ENCODE data around the gene FAM199X. TPM values are rescaled to one million over a fixed set of nuclear protein-coding genes. Genes with fewer than 3 reads are reported as not detected.
"Not testable (repeated sequence)": the region's sequence is repeated elsewhere in the genome, so short reads cannot be mapped to it uniquely, and the experiment has no call there.

The FAM199X gene
- polyA plus RNA-seq, 1 donor from 2014 or later: 38.2 TPM

DNA sequence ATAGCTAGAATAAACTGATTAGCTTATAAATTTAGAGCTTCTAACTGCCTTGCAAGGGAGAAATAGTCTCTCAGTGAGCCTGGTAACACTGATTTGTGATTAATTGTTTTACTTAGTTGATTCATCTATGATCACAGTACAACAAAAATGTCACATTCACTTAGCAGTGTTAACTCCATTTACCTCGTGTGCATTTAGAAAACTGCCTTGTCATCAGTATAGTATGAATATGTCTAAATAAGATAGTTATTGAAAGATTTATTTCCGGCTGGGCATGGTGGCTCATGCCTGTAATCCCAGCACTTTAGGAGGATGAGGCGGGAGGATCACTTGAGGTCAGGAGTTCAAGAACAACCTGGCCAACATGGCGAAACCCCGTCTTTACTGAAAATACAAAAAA lies 39.3 kb downstream of the FAM199X start:
- Histone ChIP-seq H3K9me3 (ENCODE audit: low read length) (no peaks in the 10 kb centered on the region), H3K27ac (ENCODE audit: low read length) (no peak overlapping the region), H2AFZ (ENCODE audit: low read depth, low read length) (no peak overlapping the region), H3K9me2 (ENCODE audit: insufficient read depth, low read length) (no peaks in the 10 kb centered on the region), H3K79me2 (replicated peaks; ENCODE audit: insufficient read depth, low read length) (no peaks in the 10 kb centered on the region), H3K9ac (ENCODE audit: low read length) (no peak overlapping the region), H3F3A (ENCODE audit: insufficient read depth, low read length, poor library complexity, severe bottlenecking) (no peaks in the 10 kb centered on the region), H4K20me1 (ENCODE audit: insufficient read depth) (no peaks in the 10 kb centered on the region), H3K27me3 (ENCODE audit: insufficient read depth, low read depth, low read length) (no peaks in the 10 kb centered on the region), H3K36me3 (ENCODE audit: insufficient read depth, low read length) (no peaks in the 10 kb centered on the region), H3K4me3 (ENCODE audit: low read length) (no peak overlapping the region), H3K4me2 (ENCODE audit: low read length) (no peak overlapping the region)
- TF ChIP-seq, protein P1, sequence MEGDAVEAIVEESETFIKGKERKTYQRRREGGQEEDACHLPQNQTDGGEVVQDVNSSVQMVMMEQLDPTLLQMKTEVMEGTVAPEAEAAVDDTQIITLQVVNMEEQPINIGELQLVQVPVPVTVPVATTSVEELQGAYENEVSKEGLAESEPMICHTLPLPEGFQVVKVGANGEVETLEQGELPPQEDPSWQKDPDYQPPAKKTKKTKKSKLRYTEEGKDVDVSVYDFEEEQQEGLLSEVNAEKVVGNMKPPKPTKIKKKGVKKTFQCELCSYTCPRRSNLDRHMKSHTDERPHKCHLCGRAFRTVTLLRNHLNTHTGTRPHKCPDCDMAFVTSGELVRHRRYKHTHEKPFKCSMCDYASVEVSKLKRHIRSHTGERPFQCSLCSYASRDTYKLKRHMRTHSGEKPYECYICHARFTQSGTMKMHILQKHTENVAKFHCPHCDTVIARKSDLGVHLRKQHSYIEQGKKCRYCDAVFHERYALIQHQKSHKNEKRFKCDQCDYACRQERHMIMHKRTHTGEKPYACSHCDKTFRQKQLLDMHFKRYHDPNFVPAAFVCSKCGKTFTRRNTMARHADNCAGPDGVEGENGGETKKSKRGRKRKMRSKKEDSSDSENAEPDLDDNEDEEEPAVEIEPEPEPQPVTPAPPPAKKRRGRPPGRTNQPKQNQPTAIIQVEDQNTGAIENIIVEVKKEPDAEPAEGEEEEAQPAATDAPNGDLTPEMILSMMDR (IDR thresholded peaks at IDR 0.05; ENCODE audit: poor library complexity, severe bottlenecking): no peak
- TF ChIP-seq SMC3 (conservative IDR thresholded peaks at IDR 0.05; ENCODE audit: poor library complexity) (no peak), TAF1 (IDR thresholded peaks at IDR 0.05; ENCODE audit: low read depth) (no peak), MXI1 (conservative IDR thresholded peaks at IDR 0.05; ENCODE audit: poor library complexity, severe bottlenecking) (no peak)
- TF ChIP-seq, protein P2, sequence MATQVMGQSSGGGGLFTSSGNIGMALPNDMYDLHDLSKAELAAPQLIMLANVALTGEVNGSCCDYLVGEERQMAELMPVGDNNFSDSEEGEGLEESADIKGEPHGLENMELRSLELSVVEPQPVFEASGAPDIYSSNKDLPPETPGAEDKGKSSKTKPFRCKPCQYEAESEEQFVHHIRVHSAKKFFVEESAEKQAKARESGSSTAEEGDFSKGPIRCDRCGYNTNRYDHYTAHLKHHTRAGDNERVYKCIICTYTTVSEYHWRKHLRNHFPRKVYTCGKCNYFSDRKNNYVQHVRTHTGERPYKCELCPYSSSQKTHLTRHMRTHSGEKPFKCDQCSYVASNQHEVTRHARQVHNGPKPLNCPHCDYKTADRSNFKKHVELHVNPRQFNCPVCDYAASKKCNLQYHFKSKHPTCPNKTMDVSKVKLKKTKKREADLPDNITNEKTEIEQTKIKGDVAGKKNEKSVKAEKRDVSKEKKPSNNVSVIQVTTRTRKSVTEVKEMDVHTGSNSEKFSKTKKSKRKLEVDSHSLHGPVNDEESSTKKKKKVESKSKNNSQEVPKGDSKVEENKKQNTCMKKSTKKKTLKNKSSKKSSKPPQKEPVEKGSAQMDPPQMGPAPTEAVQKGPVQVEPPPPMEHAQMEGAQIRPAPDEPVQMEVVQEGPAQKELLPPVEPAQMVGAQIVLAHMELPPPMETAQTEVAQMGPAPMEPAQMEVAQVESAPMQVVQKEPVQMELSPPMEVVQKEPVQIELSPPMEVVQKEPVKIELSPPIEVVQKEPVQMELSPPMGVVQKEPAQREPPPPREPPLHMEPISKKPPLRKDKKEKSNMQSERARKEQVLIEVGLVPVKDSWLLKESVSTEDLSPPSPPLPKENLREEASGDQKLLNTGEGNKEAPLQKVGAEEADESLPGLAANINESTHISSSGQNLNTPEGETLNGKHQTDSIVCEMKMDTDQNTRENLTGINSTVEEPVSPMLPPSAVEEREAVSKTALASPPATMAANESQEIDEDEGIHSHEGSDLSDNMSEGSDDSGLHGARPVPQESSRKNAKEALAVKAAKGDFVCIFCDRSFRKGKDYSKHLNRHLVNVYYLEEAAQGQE (IDR thresholded peaks at IDR 0.05; ENCODE audit: borderline replicate concordance): no peak

DNA sequence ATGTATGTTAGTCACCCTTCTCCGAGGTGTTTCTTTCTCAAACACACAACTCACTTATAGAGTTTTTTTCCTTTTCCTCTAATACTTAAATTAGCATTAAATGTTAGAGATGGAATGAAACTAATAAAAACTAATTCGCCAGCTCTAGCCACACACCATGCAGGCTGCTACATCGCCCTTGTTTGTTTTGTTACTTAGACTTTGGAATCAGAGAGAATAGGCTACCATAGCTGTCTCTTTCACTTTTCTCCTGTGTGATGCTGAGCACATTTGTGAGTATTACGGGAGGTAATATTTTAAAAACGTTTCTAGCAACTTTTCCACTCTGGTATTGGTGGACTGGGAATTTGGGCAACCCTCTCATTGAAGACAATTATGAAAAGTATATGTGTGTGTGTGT lies 44.9 kb downstream of the FAM199X start:
- H3K4me3 ChIP-seq (ENCODE audit: low read length): no peak overlapping the region
- no peak overlapping the region for H3K27ac ChIP-seq (ENCODE audit: low read length)
- no peaks in the 10 kb centered on the region for H4K20me1 ChIP-seq (ENCODE audit: insufficient read depth)
- H3K79me2 ChIP-seq (replicated peaks; ENCODE audit: insufficient read depth, low read length): no peaks in the 10 kb centered on the region
- H2AFZ ChIP-seq (ENCODE audit: low read depth, low read length): no peak overlapping the region
- H3K4me2 ChIP-seq (ENCODE audit: low read length): no peak overlapping the region
- H3K9ac ChIP-seq (ENCODE audit: low read length): no peak overlapping the region
- no peaks in the 10 kb centered on the region for H3F3A ChIP-seq (ENCODE audit: insufficient read depth, low read length, poor library complexity, severe bottlenecking)
- no peaks in the 10 kb centered on the region for H3K36me3 ChIP-seq (ENCODE audit: insufficient read depth, low read length)
- no peaks in the 10 kb centered on the region for H3K27me3 ChIP-seq (ENCODE audit: insufficient read depth, low read depth, low read length)
- no peaks in the 10 kb centered on the region for H3K9me3 ChIP-seq (ENCODE audit: low read length)
- TF ChIP-seq EZH2 (IDR thresholded peaks at IDR 0.05; ENCODE audit: borderline replicate concordance, insufficient read depth, low read length, poor library complexity, severe bottlenecking): no peak
- TF ChIP-seq, protein P1 (IDR thresholded peaks at IDR 0.05; ENCODE audit: poor library complexity, severe bottlenecking): no peak
- no peaks in the 10 kb centered on the region for H3K9me2 ChIP-seq (ENCODE audit: insufficient read depth, low read length)

DNA sequence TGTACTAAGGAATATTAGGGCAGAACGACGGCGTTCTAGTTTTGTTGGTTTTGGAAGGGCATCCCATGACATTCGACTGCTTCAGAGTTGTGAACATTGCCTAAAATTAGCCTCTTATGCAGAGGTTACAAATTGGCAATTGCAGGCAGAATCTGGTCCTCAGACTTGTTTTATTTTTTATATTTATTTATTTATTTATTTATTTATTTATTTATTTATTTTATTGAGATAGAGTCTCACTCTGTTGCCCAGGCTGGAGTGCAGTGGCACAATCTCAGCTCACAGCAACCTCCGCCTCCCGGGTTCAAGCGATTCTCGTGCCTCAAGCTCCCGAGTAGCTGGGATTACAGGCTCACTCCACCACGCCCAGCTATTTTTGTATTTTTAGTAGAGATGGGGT lies 63.8 kb downstream of the FAM199X start:
- H3F3A ChIP-seq (ENCODE audit: insufficient read depth, low read length, poor library complexity, severe bottlenecking); H3K79me2 ChIP-seq (replicated peaks; ENCODE audit: insufficient read depth, low read length); H2AFZ ChIP-seq (ENCODE audit: low read depth, low read length); H3K4me2 ChIP-seq (ENCODE audit: low read length); H3K9ac ChIP-seq (ENCODE audit: low read length); H3K9me2 ChIP-seq (ENCODE audit: insufficient read depth, low read length); H4K20me1 ChIP-seq (ENCODE audit: insufficient read depth); H3K27me3 ChIP-seq (ENCODE audit: insufficient read depth, low read depth, low read length); H3K4me3 ChIP-seq (ENCODE audit: low read length); H3K9me3 ChIP-seq (ENCODE audit: low read length); H3K36me3 ChIP-seq (ENCODE audit: insufficient read depth, low read length); H3K27ac ChIP-seq (ENCODE audit: low read length): not testable (repeated sequence)

Other genes starting within 250 kb of the FAM199X start
- 128 and 133 TPM in 2 replicates for gene TMSB15B, start 203.8 kb upstream of the FAM199X start, polyA plus RNA-seq
- gene H2BW1, start 152.7 kb upstream of the FAM199X start, polyA plus RNA-seq: not detected in 2 replicates
- not detected in 2 replicates for gene H2BW2, start 126.5 kb upstream of the FAM199X start, polyA plus RNA-seq
- 38.0 and 53.2 TPM in 2 replicates for gene TMSB15C, start 90.2 kb upstream of the FAM199X start, polyA plus RNA-seq
- 70.0 and 132 TPM in 2 replicates for gene ZCCHC18, start 53.9 kb upstream of the FAM199X start, polyA plus RNA-seq
- 4.8 and 6.6 TPM in 2 replicates for gene SLC25A53, start 9.4 kb upstream of the FAM199X start, polyA plus RNA-seq
- not detected in 2 replicates for gene ESX1, start 88.5 kb downstream of the FAM199X start, polyA plus RNA-seq

All from neural cell (in vitro differentiated cells).